ENCODE results near the gene NEURL2. TPM values are rescaled to one million over a fixed set of nuclear protein-coding genes. Genes with fewer than 3 reads are reported as not detected.

The NEURL2 gene
- total RNA-seq, 1 experiment from 2014 or later, result 5.2 TPM

Other genes starting within 250 kb of the NEURL2 start
- gene WFDC11, start 221.0 kb downstream of the NEURL2 start, total RNA-seq (2014; rRNA removed; shearing (Covaris generic); ENCODE audit: low replicate concordance), result not detected in 2 replicates
- not detected in 2 replicates for gene WFDC13, start 189.2 kb downstream of the NEURL2 start, total RNA-seq (2014; rRNA removed; shearing (Covaris generic); ENCODE audit: low replicate concordance)
- not detected in 2 replicates for gene WFDC10B, start 186.2 kb downstream of the NEURL2 start, total RNA-seq (2014; rRNA removed; shearing (Covaris generic); ENCODE audit: low replicate concordance)
- not detected in 2 replicates for gene SPINT4, start 168.9 kb downstream of the NEURL2 start, total RNA-seq (2014; rRNA removed; shearing (Covaris generic); ENCODE audit: low replicate concordance)
- gene WFDC3, start 99.3 kb downstream of the NEURL2 start, total RNA-seq (2014; rRNA removed; shearing (Covaris generic); ENCODE audit: low replicate concordance), result not detected in 2 replicates
- gene DNTTIP1, start 99.3 kb downstream of the NEURL2 start, total RNA-seq (2014; rRNA removed; shearing (Covaris generic); ENCODE audit: low replicate concordance), result 74.3 and 111 TPM in 2 replicates
- gene UBE2C, start 78.6 kb downstream of the NEURL2 start, total RNA-seq (2014; rRNA removed; shearing (Covaris generic); ENCODE audit: low replicate concordance), result 112 and 164 TPM in 2 replicates
- gene TNNC2, start 63.9 kb downstream of the NEURL2 start, total RNA-seq (2014; rRNA removed; shearing (Covaris generic); ENCODE audit: low replicate concordance), result not detected in 2 replicates
- 72.8 and 87.6 TPM in 2 replicates for gene SNX21, start 57.4 kb downstream of the NEURL2 start, total RNA-seq (2014; rRNA removed; shearing (Covaris generic); ENCODE audit: low replicate concordance)
- 43.3 and 48.7 TPM in 2 replicates for gene ACOT8, start 33.8 kb downstream of the NEURL2 start, total RNA-seq (2014; rRNA removed; shearing (Covaris generic); ENCODE audit: low replicate concordance)
- 4.3 and 5.8 TPM in 2 replicates for gene ZSWIM3, start 33.6 kb downstream of the NEURL2 start, total RNA-seq (2014; rRNA removed; shearing (Covaris generic); ENCODE audit: low replicate concordance)
- 6.3 and 9.8 TPM in 2 replicates for gene ZSWIM1, start 10.0 kb downstream of the NEURL2 start, total RNA-seq (2014; rRNA removed; shearing (Covaris generic); ENCODE audit: low replicate concordance)
- 0.43 TPM in 1 of 2 replicates, not detected in the other for gene SPATA25, start 3.6 kb downstream of the NEURL2 start, total RNA-seq (2014; rRNA removed; shearing (Covaris generic); ENCODE audit: low replicate concordance)
- gene CTSA, start 127 bp upstream of the NEURL2 start, total RNA-seq (2014; rRNA removed; shearing (Covaris generic); ENCODE audit: low replicate concordance), result 96.4 and 123 TPM in 2 replicates
- 6.5 and 9.1 TPM in 2 replicates for gene PLTP, start 20.9 kb upstream of the NEURL2 start, total RNA-seq (2014; rRNA removed; shearing (Covaris generic); ENCODE audit: low replicate concordance)
- gene PCIF1, start 43.5 kb upstream of the NEURL2 start, total RNA-seq (2014; rRNA removed; shearing (Covaris generic); ENCODE audit: low replicate concordance), result 5.2 and 14.2 TPM in 2 replicates
- gene ZNF335, start 81.0 kb upstream of the NEURL2 start, total RNA-seq (2014; rRNA removed; shearing (Covaris generic); ENCODE audit: low replicate concordance), result 4.8 and 5.4 TPM in 2 replicates
- 0.06 and 0.07 TPM in 2 replicates for gene MMP9, start 117.7 kb upstream of the NEURL2 start, total RNA-seq (2014; rRNA removed; shearing (Covaris generic); ENCODE audit: low replicate concordance)
- gene SLC12A5, start 138.0 kb upstream of the NEURL2 start, total RNA-seq (2014; rRNA removed; shearing (Covaris generic); ENCODE audit: low replicate concordance), result 7.9 TPM in 1 of 2 replicates, not detected in the other
- gene NCOA5, start 198.8 kb upstream of the NEURL2 start, total RNA-seq (2014; rRNA removed; shearing (Covaris generic); ENCODE audit: low replicate concordance), result 6.7 and 9.2 TPM in 2 replicates
- 24.1 and 29.9 TPM in 2 replicates for gene CD40, start 227.1 kb upstream of the NEURL2 start, total RNA-seq (2014; rRNA removed; shearing (Covaris generic); ENCODE audit: low replicate concordance)

Data from Caki2 (cell line).